Measurements from ENCODE around the gene PKMYT1. TPM values are rescaled to one million over a fixed set of nuclear protein-coding genes. Genes with fewer than 3 reads are reported as not detected.

The PKMYT1 gene
- total RNA-seq, 2 donors from 2014 or later: 5.9 TPM; not detected in 1

DNA sequence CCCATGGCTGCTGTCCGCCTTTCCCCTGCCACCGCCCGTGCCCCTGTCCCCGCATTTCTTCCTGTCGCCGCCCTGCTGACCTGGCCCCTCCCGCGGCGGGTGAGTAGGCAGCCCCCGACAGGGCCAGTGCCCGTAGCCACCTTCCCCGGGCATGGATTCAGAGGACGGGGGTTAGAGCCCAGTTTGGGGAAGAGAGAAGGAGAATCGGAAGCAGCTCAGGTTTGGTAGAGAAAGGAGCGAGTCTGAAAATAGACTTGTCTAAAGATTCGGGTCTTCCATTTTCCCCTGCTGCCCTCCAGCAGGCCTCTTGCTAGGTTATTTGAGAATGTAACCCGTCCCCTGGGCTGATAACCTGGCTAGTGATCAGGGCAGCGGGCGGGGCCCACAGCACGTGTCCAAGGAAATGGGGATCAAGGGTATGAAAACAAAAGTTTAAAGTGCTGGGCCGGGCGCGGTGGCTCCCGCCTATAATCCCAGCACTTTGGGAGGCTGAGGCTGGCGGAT is 24.6 kb upstream of the PKMYT1 start:
- no peak for DNase-seq (ENCODE audit: low spot score)
- peaks cover 15% of the 10 kb centered on the region for H3K27me3 ChIP-seq (replicated peaks; ENCODE audit: insufficient read depth)
- H3K27ac ChIP-seq: no peak overlapping the region
- H3K36me3 ChIP-seq: no peaks in the 10 kb centered on the region
- peaks cover 0 to 2% of the 10 kb centered on the region in 2 donors for H3K4me1 ChIP-seq (ENCODE audit: control insufficient read depth in 1 of 2, low read depth in 2 of 2)
- peak overlapping the region; percentile 58 for H3K4me3 ChIP-seq
- H3K9me3 ChIP-seq: no peaks in the 10 kb centered on the region
- ATAC-seq (ENCODE audit: insufficient number of reproducible peaks, low FRiP score, low read depth): no peak
- no peak for TF ChIP-seq CTCF (IDR thresholded peaks at IDR 0.05)

DNA sequence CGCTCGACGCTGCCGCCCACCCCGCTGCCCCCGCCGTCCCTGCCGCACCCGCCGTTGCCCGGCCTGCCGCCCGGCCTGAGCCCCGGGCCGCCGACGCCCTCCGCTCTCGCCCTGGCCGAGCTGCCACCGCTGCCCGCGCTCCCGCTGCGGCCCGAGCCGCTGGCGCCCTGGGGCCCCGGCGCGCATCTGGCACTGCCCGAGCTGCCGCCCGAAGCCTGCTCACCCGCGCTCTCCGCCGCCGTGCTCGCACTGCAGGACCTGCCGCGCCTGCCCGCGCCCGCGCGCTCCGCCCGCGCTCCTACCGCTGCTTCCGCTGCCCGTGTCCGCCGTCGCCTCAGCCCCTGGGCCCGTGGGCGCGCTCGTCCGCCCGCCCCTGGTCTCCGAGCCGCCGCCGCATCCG is 24.1 kb upstream of the PKMYT1 start:
- no peaks in the 10 kb centered on the region for H3K9me3 ChIP-seq
- H3K27me3 ChIP-seq (replicated peaks; ENCODE audit: insufficient read depth): peaks cover 12% of the 10 kb centered on the region
- H3K36me3 ChIP-seq: no peaks in the 10 kb centered on the region
- ATAC-seq (ENCODE audit: insufficient number of reproducible peaks, low FRiP score, low read depth): peak; percentile 5
- no peak for DNase-seq (ENCODE audit: low spot score)
- no peak for TF ChIP-seq CTCF (IDR thresholded peaks at IDR 0.05)
- H3K4me3 ChIP-seq: no peak overlapping the region
- H3K4me1 ChIP-seq (ENCODE audit: control insufficient read depth in 1 of 2, low read depth in 2 of 2): peaks cover 0 to 2% of the 10 kb centered on the region in 2 donors
- H3K27ac ChIP-seq: no peak overlapping the region

- H3K27me3 ChIP-seq (replicated peaks; ENCODE audit: insufficient read depth): peaks cover 6% of the 10 kb centered on the region
- H3K4me3 ChIP-seq: no peak overlapping the region
- peaks cover 0 to 2% of the 10 kb centered on the region in 2 donors for H3K4me1 ChIP-seq (ENCODE audit: control insufficient read depth in 1 of 2, low read depth in 2 of 2)
- DNase-seq (ENCODE audit: low spot score): peak; percentile 83
- peak; percentile 29 for TF ChIP-seq CTCF (IDR thresholded peaks at IDR 0.05)
- ATAC-seq (ENCODE audit: insufficient number of reproducible peaks, low FRiP score, low read depth): peak; percentile 92
- H3K27ac ChIP-seq: no peak overlapping the region
- no peaks in the 10 kb centered on the region for H3K9me3 ChIP-seq
- no peaks in the 10 kb centered on the region for H3K36me3 ChIP-seq
These were observed 23.5 kb upstream of the PKMYT1 start for GRCh38 chr16:3003582-3004270.

DNA sequence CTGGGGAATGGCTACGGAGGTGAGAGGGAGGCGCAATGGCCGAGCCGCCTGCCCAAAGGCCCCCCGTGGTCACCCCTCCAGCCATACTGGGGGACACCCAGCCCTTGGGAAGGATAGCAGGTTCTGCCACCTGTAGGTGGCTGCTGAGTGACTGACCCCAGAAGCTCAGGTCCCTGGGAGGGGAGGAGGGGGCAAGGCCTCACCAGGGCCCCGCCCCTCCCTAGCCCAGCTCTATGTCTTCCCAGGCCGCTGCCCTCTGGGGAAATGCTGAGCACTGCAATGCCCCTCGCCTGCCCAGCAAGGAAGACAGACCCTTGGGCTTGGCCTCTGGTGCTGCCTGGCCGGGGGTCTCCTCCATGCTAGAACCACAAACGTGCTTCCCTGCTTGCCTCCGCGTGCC is 21.1 kb upstream of the PKMYT1 start:
- no peak for TF ChIP-seq CTCF (IDR thresholded peaks at IDR 0.05)
- ATAC-seq (ENCODE audit: insufficient number of reproducible peaks, low FRiP score, low read depth) (no peak), DNase-seq (ENCODE audit: low spot score) (no peak)

GRCh38 chr16:3000540-3000939 is 20.3 kb upstream of the PKMYT1 start:
- H3K27ac ChIP-seq: no peak overlapping the region
- no peaks in the 10 kb centered on the region for H3K36me3 ChIP-seq

More for the DNA sequence above, 21.1 kb upstream of the PKMYT1 start:
- Histone ChIP-seq H3K9me3 (no peaks in the 10 kb centered on the region), H3K36me3 (no peaks in the 10 kb centered on the region), H3K4me3 (no peak overlapping the region), H3K27ac (no peak overlapping the region), H3K4me1 (ENCODE audit: control insufficient read depth in 1 of 2, low read depth in 2 of 2) (peaks cover 0 to 2% of the 10 kb centered on the region in 2 donors), H3K27me3 (replicated peaks; ENCODE audit: insufficient read depth) (no peaks in the 10 kb centered on the region)

More at GRCh38 chr16:3000540-3000939, 20.3 kb upstream of the PKMYT1 start:
- Histone ChIP-seq H3K9me3 (no peaks in the 10 kb centered on the region), H3K4me1 (ENCODE audit: control insufficient read depth in 1 of 2, low read depth in 2 of 2) (peaks cover 0 to 2% of the 10 kb centered on the region in 2 donors), H3K4me3 (no peak overlapping the region), H3K27me3 (replicated peaks; ENCODE audit: insufficient read depth) (no peaks in the 10 kb centered on the region)
- TF ChIP-seq CTCF (IDR thresholded peaks at IDR 0.05): no peak
- DNase-seq (ENCODE audit: low spot score) (no peak), ATAC-seq (ENCODE audit: insufficient number of reproducible peaks, low FRiP score, low read depth) (no peak)
